CD14-positive monocyte (primary cell): ENCODE results near the gene ATP1A3. TPM values are rescaled to one million over a fixed set of nuclear protein-coding genes. Genes with fewer than 3 reads are reported as not detected.
"Not testable (repeated sequence)": the region's sequence is repeated elsewhere in the genome, so short reads cannot be mapped to it uniquely, and the experiment has no call there.

ENCODE experiments used
- DNase-seq, 3 donors: peaks; one replicate each; pipeline ENCODE4 v3.0.0-alpha.2; 2011 to 2022
- H2AFZ ChIP-seq: 2 replicates; pipeline ENCODE4 v1.6.0; 2012; ENCODE audit warnings: mild to moderate bottlenecking, low read depth, low read length, inconsistent platforms; ENCODE audit not compliant: insufficient read depth, poor library complexity, severe bottlenecking
- H3K27ac ChIP-seq, 2 donors: 1 replicate in 1 of 2; 2 replicates in 1 of 2; pipeline ENCODE4 v1.5.1; 2012 to 2013; ENCODE audit warnings: low read length in 2 of 2, control low read depth in 1 of 2, inconsistent platforms in 1 of 2, low read depth in 1 of 2, mild to moderate bottlenecking in 1 of 2
- H3K27me3 ChIP-seq, 2 donors: one replicate each; pipeline versions ENCODE4 v1.6.0 to v1.6.1; 2011 to 2013; ENCODE audit warnings: low read length in 2 of 2; ENCODE audit not compliant: control insufficient read depth in 2 of 2, insufficient read depth in 2 of 2
- H3K36me3 ChIP-seq, 2 donors: replicated peaks in 1 of 2; 1 replicate in 1 of 2; 2 replicates in 1 of 2; pipeline versions ENCODE4 v1.5.1 to v1.6.1; 2012 to 2013; ENCODE audit warnings: low read length in 2 of 2, control low read depth in 1 of 2, inconsistent platforms in 1 of 2, mild to moderate bottlenecking in 1 of 2; ENCODE audit not compliant: insufficient read depth in 2 of 2, control insufficient read depth in 1 of 2
- H3K4me1 ChIP-seq, 2 donors: 1 replicate in 1 of 2; 2 replicates in 1 of 2; pipeline versions ENCODE4 v1.5.1 to v1.6.1; 2012 to 2013; ENCODE audit warnings: low read length in 2 of 2, control low read depth in 1 of 2, inconsistent platforms in 1 of 2, mild to moderate bottlenecking in 1 of 2, moderate library complexity in 1 of 2; ENCODE audit not compliant: insufficient read depth in 2 of 2, control insufficient read depth in 1 of 2
- H3K4me2 ChIP-seq: replicated peaks from 2 replicates; pipeline ENCODE3; 2012; ENCODE audit warnings: low read length, moderate library complexity, mild to moderate bottlenecking; ENCODE audit not compliant: poor library complexity, severe bottlenecking; ENCODE audit errors: extremely low read depth
- H3K4me3 ChIP-seq, 3 experiments: fragments of 200-600 bp in 1 of 3; sonication (generic) in 1 of 3; replicated peaks in 1 of 3; 1 replicate in 2 of 3; 2 replicates in 1 of 3; pipeline ENCODE4 v1.5.1; 2011 to 2013; ENCODE audit warnings: low read length in 3 of 3, mild to moderate bottlenecking in 3 of 3, control low read depth in 2 of 3, low read depth in 2 of 3, inconsistent platforms in 1 of 3, moderate library complexity in 1 of 3
- H3K79me2 ChIP-seq: 2 replicates; pipeline ENCODE4 v1.6.0; 2012; ENCODE audit warnings: mild to moderate bottlenecking, control low read depth, inconsistent platforms, low read length, moderate library complexity; ENCODE audit not compliant: insufficient read depth
- H3K9ac ChIP-seq: 2 replicates; pipeline ENCODE4 v1.6.0; 2017; ENCODE audit warnings: low read length, mild to moderate bottlenecking; ENCODE audit not compliant: insufficient read depth, poor library complexity, severe bottlenecking
- H3K9me3 ChIP-seq, 2 donors: replicated peaks in 1 of 2; 1 replicate in 1 of 2; 2 replicates in 1 of 2; pipeline versions ENCODE4 v1.5.1 to v1.6.1; 2012 to 2013; ENCODE audit warnings: low read length in 2 of 2, control low read depth in 1 of 2; ENCODE audit not compliant: control insufficient read depth in 1 of 2, insufficient read depth in 1 of 2
- H4K20me1 ChIP-seq: 2 replicates; pipeline ENCODE4 v1.6.0; 2012; ENCODE audit warnings: mild to moderate bottlenecking, low read length, control low read depth, moderate library complexity; ENCODE audit not compliant: insufficient read depth
- H3K27ac Mint-ChIP-seq, 7 donors: one replicate each; pipeline ENCODE4 v1.8.0; 2020; ENCODE audit warnings: mild to moderate bottlenecking in 7 of 7, mixed read lengths in 7 of 7, moderate library complexity in 6 of 7, inconsistent platforms in 2 of 7
- H3K27me3 Mint-ChIP-seq, 3 donors: one replicate each; pipeline ENCODE4 v1.8.0; 2021 to 2022; ENCODE audit warnings: low read depth in 3 of 3, mild to moderate bottlenecking in 3 of 3, mixed read lengths in 3 of 3, moderate library complexity in 3 of 3, inconsistent platforms in 1 of 3
- H3K36me3 Mint-ChIP-seq, 2 donors: one replicate each; pipeline ENCODE4 v1.8.0; 2020; ENCODE audit warnings: mixed read lengths in 2 of 2, inconsistent platforms in 1 of 2, mild to moderate bottlenecking in 1 of 2
- H3K4me1 Mint-ChIP-seq: one replicate; pipeline ENCODE4 v1.8.0; 2020; ENCODE audit warnings: mild to moderate bottlenecking, mixed read lengths
- H3K4me3 Mint-ChIP-seq, 2 donors: one replicate each; pipeline ENCODE4 v1.8.0; 2020; ENCODE audit warnings: mild to moderate bottlenecking in 2 of 2, mixed read lengths in 2 of 2, moderate library complexity in 1 of 2
- H3K9me3 Mint-ChIP-seq, 7 donors: one replicate each; pipeline ENCODE4 v1.8.0; 2020 to 2022; ENCODE audit warnings: mixed read lengths in 7 of 7, mild to moderate bottlenecking in 6 of 7, moderate library complexity in 6 of 7, inconsistent platforms in 2 of 7
- WGBS: methylation state at CpG from one replicate; pipeline ENCODE4 v1.1.5; 2013; ENCODE audit warnings: missing lambda C conversion rate; ENCODE audit not compliant: insufficient coverage; 5-methylcytosine and 5-hydroxymethylcytosine counted together
- intact Hi-C, 2 donors: fragments of 100-400 bp; cut with micrococcal nuclease; formaldehyde crosslinking; loops; one replicate each; pipeline versions ENCODE4 v1.15.0 to v1.15.1; 2023
- polyA plus RNA-seq, 3 donors: library from polyadenylated mRNA; depleted of rRNA in 1 of 3; unstranded in 2 of 3; stranded (reverse) in 1 of 3; fragments of 300-500 nt in 2 of 3; fragments of >200 nt in 1 of 3; fragmentation: Illumina TruSeq in 2 of 3; gene quantifications; 1 replicate in 2 of 3; 2 replicates in 1 of 3; pipeline ENCODE4 v1.2.3, GENCODE V29; 2012 to 2021
- TF ChIP-seq, protein P1 (sequence below): fragments of 200-600 bp; IDR thresholded peaks from one replicate; pipeline ENCODE4 v1.8.0; 2022; ENCODE audit warnings: antibody characterized with exemption, mild to moderate bottlenecking

The ATP1A3 gene
- polyA plus RNA-seq, 3 donors: 0.07 to 0.10 TPM; not detected in 1

DNA sequence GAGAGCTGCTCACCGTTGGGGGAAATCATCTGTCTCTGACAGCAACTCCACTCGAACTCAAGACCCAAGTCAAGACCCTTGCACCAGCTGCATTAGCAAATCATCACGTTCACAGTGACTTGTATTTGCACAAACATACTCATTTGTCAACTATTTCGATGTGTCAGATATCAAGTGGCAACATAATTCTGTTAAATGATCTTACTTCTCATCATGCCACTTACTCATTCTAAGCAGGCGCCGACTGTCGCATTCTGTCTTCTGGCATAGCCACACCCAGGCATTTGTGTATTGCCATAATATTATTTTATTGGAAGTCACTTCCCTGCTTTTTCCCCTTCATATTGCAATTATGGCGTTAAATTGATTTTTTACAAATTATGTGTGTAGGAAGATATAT is 23.0 kb upstream of the ATP1A3 start:
- WGBS: 91% methylated on average over 4 of the region's 8 CpGs
- no peaks in the 10 kb centered on the region for H3K79me2 ChIP-seq
- no peaks in the 10 kb centered on the region for H3K27me3 ChIP-seq
- H3K4me2 ChIP-seq: no peak overlapping the region
- no peak overlapping the region for H3K9ac ChIP-seq
- H3K4me3 ChIP-seq: no peak overlapping the region
- no peak overlapping the region for H2AFZ ChIP-seq
- no peak overlapping the region for H3K4me3 Mint-ChIP-seq
- H3K27me3 Mint-ChIP-seq: peaks cover 0 to 4% (median 2%) of the 10 kb centered on the region in 3 donors
- no peaks in the 10 kb centered on the region for H3K4me1 Mint-ChIP-seq
- H4K20me1 ChIP-seq: no peaks in the 10 kb centered on the region
- no peak overlapping the region for H3K27ac ChIP-seq
- H3K36me3 ChIP-seq: no peaks in the 10 kb centered on the region
- H3K9me3 Mint-ChIP-seq: no peaks in the 10 kb centered on the region
- H3K4me1 ChIP-seq: no peaks in the 10 kb centered on the region
- no peak overlapping the region for H3K27ac Mint-ChIP-seq
- TF ChIP-seq, protein P1, sequence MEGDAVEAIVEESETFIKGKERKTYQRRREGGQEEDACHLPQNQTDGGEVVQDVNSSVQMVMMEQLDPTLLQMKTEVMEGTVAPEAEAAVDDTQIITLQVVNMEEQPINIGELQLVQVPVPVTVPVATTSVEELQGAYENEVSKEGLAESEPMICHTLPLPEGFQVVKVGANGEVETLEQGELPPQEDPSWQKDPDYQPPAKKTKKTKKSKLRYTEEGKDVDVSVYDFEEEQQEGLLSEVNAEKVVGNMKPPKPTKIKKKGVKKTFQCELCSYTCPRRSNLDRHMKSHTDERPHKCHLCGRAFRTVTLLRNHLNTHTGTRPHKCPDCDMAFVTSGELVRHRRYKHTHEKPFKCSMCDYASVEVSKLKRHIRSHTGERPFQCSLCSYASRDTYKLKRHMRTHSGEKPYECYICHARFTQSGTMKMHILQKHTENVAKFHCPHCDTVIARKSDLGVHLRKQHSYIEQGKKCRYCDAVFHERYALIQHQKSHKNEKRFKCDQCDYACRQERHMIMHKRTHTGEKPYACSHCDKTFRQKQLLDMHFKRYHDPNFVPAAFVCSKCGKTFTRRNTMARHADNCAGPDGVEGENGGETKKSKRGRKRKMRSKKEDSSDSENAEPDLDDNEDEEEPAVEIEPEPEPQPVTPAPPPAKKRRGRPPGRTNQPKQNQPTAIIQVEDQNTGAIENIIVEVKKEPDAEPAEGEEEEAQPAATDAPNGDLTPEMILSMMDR: no peak
- no peaks in the 10 kb centered on the region for H3K36me3 Mint-ChIP-seq
- no peak for DNase-seq
- no peaks in the 10 kb centered on the region for H3K9me3 ChIP-seq
- intact Hi-C loops: no loop called here

DNA sequence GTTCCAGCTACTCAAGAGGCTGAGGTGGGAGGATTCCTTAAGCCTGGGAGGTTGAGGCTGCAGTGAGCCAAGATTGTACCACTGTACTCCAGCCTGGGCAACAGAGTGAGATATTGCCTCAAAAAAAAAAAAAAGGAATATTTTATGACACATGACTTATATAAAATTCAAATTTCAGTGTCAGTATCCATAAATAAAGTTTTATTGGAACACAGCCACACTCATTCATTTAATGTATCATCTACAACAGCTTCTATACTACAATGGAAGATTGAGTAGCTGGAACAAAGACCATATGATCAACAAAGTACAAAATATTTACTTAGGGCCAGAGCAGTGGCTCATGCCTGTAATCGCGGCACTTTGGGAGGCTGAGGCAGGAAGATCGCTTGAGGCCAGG is 18.7 kb upstream of the ATP1A3 start:
- H3K4me2 ChIP-seq, H3K9me3 ChIP-seq, H3K27ac ChIP-seq, H3K36me3 Mint-ChIP-seq, H4K20me1 ChIP-seq, intact Hi-C loops, H3K9me3 Mint-ChIP-seq, H3K4me1 ChIP-seq, H3K4me3 ChIP-seq, H3K9ac ChIP-seq, H2AFZ ChIP-seq, H3K4me1 Mint-ChIP-seq, H3K36me3 ChIP-seq, H3K4me3 Mint-ChIP-seq, H3K27me3 Mint-ChIP-seq, DNase-seq, H3K27me3 ChIP-seq, H3K79me2 ChIP-seq: not testable (repeated sequence)
- no CpG with 5 or more reads among the region's 3 CpGs for WGBS
- H3K27ac Mint-ChIP-seq: peak overlapping the region in 1 of 7 donors; percentile 68
